Measurements from ENCODE around the gene RPS2.

GRCh38 chr16:2001035-2001434 is 36.4 kb upstream of the RPS2 start:
- no peak for TF ChIP-seq CTCF (IDR thresholded peaks at IDR 0.05; ENCODE audit: poor library complexity)
- no peak for TF ChIP-seq EZH2 (IDR thresholded peaks at IDR 0.05; ENCODE audit: borderline replicate concordance)
